Fibroblast of the aortic adventitia (primary cell): ENCODE data around the gene LHPP. TPM values are rescaled to one million over a fixed set of nuclear protein-coding genes. Genes with fewer than 3 reads are reported as not detected.

Source experiments
- DNase-seq: peaks from one replicate; pipeline ENCODE4 v3.0.0-alpha.2; 2010; ENCODE audit warnings: low read depth
- H3K4me3 ChIP-seq: 2 replicates; pipeline ENCODE4 v1.5.1; 2011; ENCODE audit warnings: low read depth, mild to moderate bottlenecking, control low read depth, low read length, moderate library complexity
- CTCF ChIP-seq: IDR thresholded peaks from 2 replicates; pipeline ENCODE4 v1.5.1; 2011; ENCODE audit warnings: mild to moderate bottlenecking, low read length, control low read depth, inconsistent platforms; ENCODE audit not compliant: insufficient read depth
- total RNA-seq: library from RNA; depleted of rRNA; stranded (reverse); fragments of >200 nt; gene quantifications from 2 replicates; pipeline ENCODE4 v1.2.3, GENCODE V29; 2012; ENCODE audit warnings: low replicate concordance

The LHPP gene
- total RNA-seq, 1 donor, result 12.5 TPM

GRCh38 chr10:124464028-124464965 is 2.7 kb downstream of the LHPP start:
- no peak overlapping the region for H3K4me3 ChIP-seq
- DNase-seq, result no peak

GRCh38 chr10:124465003-124465776 is 3.6 kb downstream of the LHPP start:
- no peak for DNase-seq
- no peak for TF ChIP-seq CTCF

More at GRCh38 chr10:124464028-124464965, 2.7 kb downstream of the LHPP start:
- no peak for TF ChIP-seq CTCF

GRCh38 chr10:124465777-124466488 is 4.3 kb downstream of the LHPP start:
- no peak for DNase-seq
- H3K4me3 ChIP-seq, result no peak overlapping the region
- no peak for TF ChIP-seq CTCF

More at GRCh38 chr10:124465003-124465776, 3.6 kb downstream of the LHPP start:
- no peak overlapping the region for H3K4me3 ChIP-seq

GRCh38 chr10:124467165-124467564 is 5.5 kb downstream of the LHPP start:
- no peak for DNase-seq
- H3K4me3 ChIP-seq, result no peak overlapping the region
- no peak for TF ChIP-seq CTCF

GRCh38 chr10:124468624-124469023 is 7.0 kb downstream of the LHPP start:
- no peak overlapping the region for H3K4me3 ChIP-seq
- no peak for TF ChIP-seq CTCF
- DNase-seq, result no peak

GRCh38 chr10:124469956-124470484 is 8.4 kb downstream of the LHPP start:
- no peak overlapping the region for H3K4me3 ChIP-seq
- no peak for TF ChIP-seq CTCF
- DNase-seq, result no peak
